Stimulated activated CD4-positive, alpha-beta T cell treated with anti-CD3 and anti-CD28 coated beads, Interleukin-15, amount 100 ng/mL, for 1 hour (primary cell): Measurements from ENCODE around the gene DNAJB7.
"Not testable (repeated sequence)": the region's sequence is repeated elsewhere in the genome, so short reads cannot be mapped to it uniquely, and the experiment has no call there.

ENCODE experiments used
- DNase-seq, 2 donors: peaks; one replicate each; pipeline ENCODE4 v3.0.0-alpha.2; 2020; ENCODE audit warnings: low read depth in 1 of 2, low spot score in 1 of 2

The DNAJB7 gene

GRCh38 chr22:40845816-40846215, 16.1 kb downstream of the DNAJB7 start:
- not testable (repeated sequence) for DNase-seq

GRCh38 chr22:40844951-40845350, 17.0 kb downstream of the DNAJB7 start:
- no peak for DNase-seq

DNA sequence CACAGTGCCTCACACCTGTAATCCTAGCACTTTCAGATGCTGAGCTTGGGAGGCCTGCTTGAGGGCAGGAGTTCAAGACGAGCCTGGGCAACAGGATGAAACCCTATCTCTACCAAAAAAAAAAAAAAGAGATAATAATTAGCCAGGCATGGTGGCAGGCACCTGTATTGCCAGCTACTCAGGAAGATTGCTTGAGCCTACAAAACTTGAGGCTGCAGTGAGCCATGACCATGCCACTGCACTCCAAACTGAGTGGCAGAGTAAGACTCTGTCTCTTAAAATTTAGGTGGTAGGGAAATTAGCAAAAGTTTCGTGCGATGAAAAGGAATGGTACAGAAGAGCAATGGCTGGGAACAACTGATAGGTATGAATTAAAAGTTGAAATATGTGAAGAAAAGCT, 23.4 kb downstream of the DNAJB7 start:
- no peak for DNase-seq

GRCh38 chr22:40834619-40835018, 27.3 kb downstream of the DNAJB7 start:
- no peak for DNase-seq

DNA sequence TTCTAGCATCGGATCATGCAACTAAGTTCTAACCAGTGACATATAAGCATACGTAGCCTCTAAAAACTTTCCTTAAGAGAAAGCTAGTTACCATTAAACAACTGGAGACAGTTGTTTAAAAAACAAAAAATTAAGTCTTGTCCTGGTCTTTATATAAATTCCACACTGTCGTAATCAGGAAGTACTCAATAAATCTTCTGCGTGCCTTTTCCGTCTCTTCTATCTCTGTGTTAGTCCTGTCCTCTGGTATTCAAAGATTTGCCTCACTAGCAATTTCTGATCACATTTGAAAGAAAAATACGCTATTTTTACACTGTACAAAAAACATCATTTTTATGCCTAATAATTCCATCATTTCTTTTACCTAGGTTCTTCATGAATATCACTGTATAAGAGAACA, 32.8 kb downstream of the DNAJB7 start:
- DNase-seq: no peak

DNA sequence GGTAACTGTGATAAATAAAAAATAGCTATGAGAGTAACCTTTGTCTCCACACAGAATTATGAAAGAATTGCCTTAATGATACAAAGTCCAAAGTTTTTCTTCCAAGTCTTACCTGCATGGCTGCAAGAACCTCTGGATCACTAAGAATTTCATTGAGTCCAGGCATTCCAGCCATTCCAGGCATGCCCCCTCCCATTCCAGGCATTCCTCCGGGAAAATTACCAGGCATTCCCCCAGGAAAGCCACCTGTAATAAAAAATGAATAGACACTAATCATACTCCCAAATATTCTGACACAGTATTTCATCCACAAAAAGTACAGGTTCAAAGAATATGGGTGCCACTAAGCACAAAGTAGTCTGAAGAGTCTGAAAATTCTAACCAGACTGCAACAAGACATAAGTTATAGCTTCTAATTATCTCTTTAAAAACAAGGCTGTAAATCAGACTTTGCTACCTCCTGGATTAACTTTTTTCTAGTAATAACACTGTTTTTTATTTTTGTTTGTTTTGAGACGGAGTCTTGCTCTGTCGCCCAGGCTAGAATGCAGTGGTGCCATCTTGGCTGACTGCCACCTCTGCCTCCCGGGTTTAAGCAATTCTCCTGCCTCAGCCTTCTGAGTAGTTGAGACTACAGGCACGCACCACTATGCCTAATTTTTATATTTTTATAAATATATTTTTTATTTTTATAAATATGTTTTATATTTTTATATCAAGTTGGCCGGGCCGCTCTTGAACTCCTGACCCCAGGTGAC, 34.8 kb downstream of the DNAJB7 start:
- no peak for DNase-seq

DNA sequence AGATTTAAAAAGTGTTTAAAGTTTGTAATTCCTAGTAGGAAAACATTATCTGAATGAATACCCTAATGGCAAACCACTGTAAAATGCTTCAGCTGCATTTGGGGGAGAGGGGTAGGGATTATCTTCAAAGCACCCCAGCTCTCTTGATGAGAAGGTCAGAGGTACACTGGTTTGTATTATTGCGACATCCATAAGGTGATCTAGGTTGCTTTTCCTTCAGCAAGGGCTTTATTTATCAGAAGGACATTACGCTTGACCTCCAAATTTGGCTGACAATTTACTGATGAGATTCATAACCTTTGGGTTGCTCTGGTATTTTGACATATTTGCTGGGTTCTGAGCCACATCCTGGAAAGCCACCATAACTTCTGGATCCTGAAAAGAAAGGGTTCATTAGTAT, 35.6 kb downstream of the DNAJB7 start:
- DNase-seq: not testable (repeated sequence)

DNA sequence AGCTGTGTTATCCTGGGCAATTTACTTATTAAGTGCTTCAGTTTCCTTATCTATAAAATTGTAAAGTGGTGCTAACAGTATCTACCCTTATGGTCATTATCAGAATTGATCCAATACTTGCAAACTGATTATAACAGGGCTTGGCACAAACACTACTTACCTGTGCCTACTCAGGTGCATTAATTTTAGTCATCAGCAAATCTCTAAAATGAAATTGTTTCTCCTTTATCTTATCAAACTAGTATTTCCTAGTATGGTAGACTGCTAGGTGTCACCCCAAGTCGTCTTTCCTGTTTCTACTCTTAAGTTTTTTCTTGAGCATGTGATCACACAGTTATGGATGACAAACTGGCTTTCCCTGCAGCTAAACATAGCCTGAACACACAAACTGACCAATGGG, 38.5 kb downstream of the DNAJB7 start:
- no peak for DNase-seq

DNA sequence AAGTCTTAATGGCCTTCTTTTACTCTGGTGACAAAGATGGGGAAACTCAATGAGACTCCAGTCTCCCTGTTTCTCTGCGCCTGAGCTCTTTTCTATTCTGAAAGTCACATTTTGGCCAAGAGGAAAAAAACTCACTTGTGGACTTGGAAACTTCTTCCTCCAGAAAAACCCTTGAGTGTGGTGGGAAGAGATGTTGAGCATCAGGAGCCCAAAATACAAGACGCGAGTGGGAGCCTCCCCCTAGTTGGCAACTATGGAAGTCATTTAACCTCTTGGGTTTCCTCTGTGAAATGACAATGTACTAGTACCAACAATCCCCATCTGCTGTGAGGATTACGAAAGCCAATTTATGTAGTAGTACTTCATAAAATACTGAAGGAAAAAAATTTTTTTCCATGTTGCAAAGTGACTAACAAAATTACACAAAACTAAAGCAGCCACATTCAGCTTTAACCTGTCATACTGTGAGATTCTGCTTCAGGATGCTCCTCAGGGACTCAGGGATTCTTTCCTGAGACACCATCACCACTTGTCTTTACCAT, 42.2 kb downstream of the DNAJB7 start:
- DNase-seq: no peak

GRCh38 chr22:40818747-40819598, 42.9 kb downstream of the DNAJB7 start, which contains the start of gene SLC25A17:
SLC25A17 (minus strand) TSS chr22:40819346; CDS start chr22:40819248, 98 bp downstream.
- peak; percentile 77 to 82 for DNase-seq

GRCh38 chr22:40818192-40818746, 43.6 kb downstream of the DNAJB7 start:
- no peak for DNase-seq

DNA sequence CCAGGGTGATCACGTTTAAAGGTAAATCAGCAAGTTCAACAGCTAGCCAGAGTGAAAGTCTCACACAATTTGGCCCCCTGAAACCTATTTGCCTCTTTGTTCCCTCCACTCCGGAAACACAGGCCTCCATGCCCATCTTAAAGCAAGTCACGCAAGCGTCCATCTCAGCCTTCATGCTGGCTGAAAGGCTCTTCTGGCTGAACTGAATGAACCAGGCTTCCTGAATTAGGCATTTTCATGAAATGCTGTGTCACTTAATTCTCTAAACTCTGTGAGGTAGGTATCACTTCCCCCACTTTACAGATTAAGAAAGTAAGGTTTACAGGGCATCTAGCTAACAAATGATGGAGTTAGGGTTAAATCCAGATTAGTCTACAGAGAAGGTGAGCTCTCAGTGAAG, 44.2 kb downstream of the DNAJB7 start:
- DNase-seq: no peak

DNA sequence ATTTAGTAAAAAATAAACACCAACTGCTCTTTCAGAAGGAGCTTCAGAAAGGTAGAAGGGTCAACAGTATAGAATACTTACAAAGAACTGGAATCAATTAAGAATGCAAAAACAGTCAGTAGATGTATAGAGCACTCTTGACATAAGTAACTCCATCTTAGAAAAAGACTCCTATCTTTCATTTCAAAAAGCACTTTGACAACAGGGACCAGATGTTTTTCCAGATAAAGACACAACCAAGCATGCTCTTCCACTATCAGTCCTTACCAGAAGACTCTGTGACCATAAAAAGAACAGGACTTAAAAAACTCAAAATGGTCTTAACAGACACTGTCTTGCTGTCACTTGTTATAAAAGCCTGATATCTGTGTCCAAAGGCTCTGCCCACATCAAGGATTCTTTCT, 48.0 kb downstream of the DNAJB7 start:
- no peak for DNase-seq
